Upper lobe of left lung (tissue), 4 donors: ENCODE measurements around the gene C2.

ENCODE experiments used
- CTCF ChIP-seq, 6 experiments: fragments of 450-650 bp in 4 of 6; fragments of 200-600 bp in 2 of 6; sonication (generic) in 2 of 6; IDR thresholded peaks; one replicate each; pipeline ENCODE4 v1.5.1; 2016 to 2019; ENCODE audit warnings: antibody characterized with exemption in 6 of 6
- EP300 ChIP-seq, 4 donors: sonication (generic); formaldehyde crosslinking; IDR thresholded peaks; one replicate each; pipeline ENCODE4 v1.5.1; 2017; ENCODE audit warnings: antibody characterized with exemption in 4 of 4, control low read depth in 2 of 4
- POLR2A ChIP-seq, 4 donors: fragments of 450-650 bp; IDR thresholded peaks; one replicate each; pipeline ENCODE4 v1.5.1; 2016 to 2017; ENCODE audit warnings: antibody characterized with exemption in 4 of 4, mild to moderate bottlenecking in 2 of 4

DNA sequence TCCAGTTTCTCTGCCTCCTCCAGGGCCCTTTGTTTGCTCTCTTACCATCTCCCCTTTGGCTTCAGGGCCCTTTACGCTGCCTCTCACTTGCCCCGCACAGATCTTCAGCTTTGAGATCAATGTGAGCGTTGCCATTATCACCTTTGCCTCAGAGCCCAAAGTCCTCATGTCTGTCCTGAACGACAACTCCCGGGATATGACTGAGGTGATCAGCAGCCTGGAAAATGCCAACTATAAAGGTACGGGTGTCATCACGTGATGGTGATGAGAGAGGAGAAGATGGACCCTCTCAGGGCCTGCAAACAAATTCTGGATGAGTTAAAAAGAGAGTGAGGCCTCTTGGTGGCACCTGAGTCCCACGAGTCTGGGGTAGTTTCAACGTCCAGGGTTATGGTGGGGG, 8.3 kb downstream of the C2 start:
- TF ChIP-seq CTCF (IDR thresholded peaks at IDR 0.05) (no peak), POLR2A (IDR thresholded peaks at IDR 0.05) (no peak), EP300 (IDR thresholded peaks at IDR 0.05) (no peak)
